NB4 (cell line): ENCODE results near the gene CES2.

Experiments
- DNase-seq: peaks from one replicate; pipeline ENCODE4 v3.0.0; 2010; ENCODE audit warnings: low read depth
- H3K4me3 ChIP-seq: one replicate; pipeline ENCODE4 v1.5.1; 2011; ENCODE audit warnings: mild to moderate bottlenecking, low read depth, low read length, moderate library complexity
- MAX ChIP-seq: IDR thresholded peaks from 2 replicates; pipeline ENCODE4 v1.6.1; 2011; ENCODE audit warnings: low read depth, low read length
- MYC ChIP-seq: IDR thresholded peaks from 2 replicates; pipeline ENCODE4 v1.6.1; 2011; ENCODE audit warnings: low read depth, low read length
- POLR2A ChIP-seq: IDR thresholded peaks from 2 replicates; pipeline ENCODE4 v1.6.1; 2011; ENCODE audit warnings: mild to moderate bottlenecking; ENCODE audit not compliant: insufficient read length; ENCODE audit errors: extremely low read depth
- TF ChIP-seq, protein P1 (sequence below): IDR thresholded peaks from one replicate; pipeline ENCODE4 v1.5.1; 2012; ENCODE audit warnings: low read depth, low read length

Gene CES2

GRCh38 chr16:66947302-66948065 is 12.2 kb downstream of the CES2 start:
- TF ChIP-seq POLR2A (no peak), MYC (no peak), MAX (peak; percentile 36; the same call in 1 of the 2 replicates)
- TF ChIP-seq, protein P1, sequence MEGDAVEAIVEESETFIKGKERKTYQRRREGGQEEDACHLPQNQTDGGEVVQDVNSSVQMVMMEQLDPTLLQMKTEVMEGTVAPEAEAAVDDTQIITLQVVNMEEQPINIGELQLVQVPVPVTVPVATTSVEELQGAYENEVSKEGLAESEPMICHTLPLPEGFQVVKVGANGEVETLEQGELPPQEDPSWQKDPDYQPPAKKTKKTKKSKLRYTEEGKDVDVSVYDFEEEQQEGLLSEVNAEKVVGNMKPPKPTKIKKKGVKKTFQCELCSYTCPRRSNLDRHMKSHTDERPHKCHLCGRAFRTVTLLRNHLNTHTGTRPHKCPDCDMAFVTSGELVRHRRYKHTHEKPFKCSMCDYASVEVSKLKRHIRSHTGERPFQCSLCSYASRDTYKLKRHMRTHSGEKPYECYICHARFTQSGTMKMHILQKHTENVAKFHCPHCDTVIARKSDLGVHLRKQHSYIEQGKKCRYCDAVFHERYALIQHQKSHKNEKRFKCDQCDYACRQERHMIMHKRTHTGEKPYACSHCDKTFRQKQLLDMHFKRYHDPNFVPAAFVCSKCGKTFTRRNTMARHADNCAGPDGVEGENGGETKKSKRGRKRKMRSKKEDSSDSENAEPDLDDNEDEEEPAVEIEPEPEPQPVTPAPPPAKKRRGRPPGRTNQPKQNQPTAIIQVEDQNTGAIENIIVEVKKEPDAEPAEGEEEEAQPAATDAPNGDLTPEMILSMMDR, result peak; percentile 91
- peak; percentile 85 for DNase-seq
- H3K4me3 ChIP-seq, result peak overlapping the region; percentile 38

- DNase-seq, result no peak
- peak overlapping the region; percentile 38 for H3K4me3 ChIP-seq
- TF ChIP-seq MAX, result no peak
- TF ChIP-seq, protein P1, result no peak
- no peak for TF ChIP-seq POLR2A
- TF ChIP-seq MYC, result no peak
These were observed 13.0 kb downstream of the CES2 start for GRCh38 chr16:66948134-66948836.

DNA sequence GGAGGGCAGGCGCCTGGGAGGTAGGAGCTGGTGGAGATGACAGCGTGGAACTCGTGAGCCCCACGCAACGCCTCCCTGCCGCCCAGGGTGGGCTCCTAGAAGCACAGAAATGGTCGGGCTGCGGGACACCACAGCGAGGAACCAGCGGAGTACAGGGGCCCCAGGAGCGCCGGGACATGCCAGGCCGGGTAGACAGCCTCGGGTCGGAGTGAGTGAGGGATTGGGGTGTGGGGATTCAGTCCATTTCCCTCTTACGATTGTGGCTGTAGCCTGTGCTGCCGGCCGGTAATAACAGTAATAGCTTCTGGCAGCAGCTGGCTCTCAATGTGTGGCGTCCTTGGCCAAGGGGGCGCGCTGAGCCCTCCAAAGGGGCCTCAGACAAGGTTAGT is 13.5 kb downstream of the CES2 start:
- no peak for DNase-seq
- H3K4me3 ChIP-seq, result no peak overlapping the region
- TF ChIP-seq POLR2A (no peak), MAX (no peak), MYC (no peak)
- TF ChIP-seq, protein P1, result no peak

DNA sequence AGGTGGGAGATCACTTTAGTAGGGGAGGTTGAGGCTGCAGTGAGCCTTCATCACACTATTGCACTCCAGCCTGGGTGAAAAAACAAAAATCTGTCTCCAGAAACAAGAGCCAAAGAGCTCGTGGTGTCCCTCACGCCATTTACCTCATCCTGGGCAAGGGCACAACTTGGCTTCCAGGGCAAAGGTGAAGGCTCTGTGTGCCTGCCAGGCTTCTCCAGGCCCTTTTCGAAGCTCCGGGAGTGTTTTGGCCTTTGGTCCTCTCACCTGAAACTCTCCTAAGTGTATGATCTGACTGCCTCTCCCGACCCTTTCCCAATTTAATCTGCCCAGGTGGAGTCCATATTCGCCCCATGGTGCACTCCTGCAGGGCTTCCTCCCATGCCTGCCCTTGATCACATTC is 14.2 kb downstream of the CES2 start:
- no peak for DNase-seq
- H3K4me3 ChIP-seq, result no peak overlapping the region
- TF ChIP-seq POLR2A (no peak), MAX (no peak), MYC (no peak)
- TF ChIP-seq, protein P1, result no peak

- no peak for DNase-seq
- H3K4me3 ChIP-seq, result no peak overlapping the region
- TF ChIP-seq MAX, result no peak
- TF ChIP-seq POLR2A, result no peak
- TF ChIP-seq, protein P1, result no peak
- TF ChIP-seq MYC, result no peak
These were observed 15.1 kb downstream of the CES2 start for GRCh38 chr16:66950437-66950836.
